Astrocyte (in vitro differentiated cells and primary cell): ENCODE measurements around the gene SLC38A10. TPM values are rescaled to one million over a fixed set of nuclear protein-coding genes. Genes with fewer than 3 reads are reported as not detected.

Experiments used
- DNase-seq: peaks from one replicate; pipeline ENCODE4 v3.0.0-alpha.2; 2010; ENCODE audit warnings: low read depth
- FAIRE-seq: peaks from 2 replicates; lab custom pipeline; 2011; peaks lifted over from hg19 to GRCh38; lab: Jason Lieb, UNC
- H2AFZ ChIP-seq: 2 replicates; pipeline ENCODE4 v1.6.0; 2012; ENCODE audit warnings: low read depth, low read length, inconsistent platforms
- H3K27ac ChIP-seq: 2 replicates; pipeline ENCODE4 v1.5.1; 2011; ENCODE audit warnings: low read depth, low read length, inconsistent platforms
- H3K27me3 ChIP-seq: 2 replicates; pipeline ENCODE4 v1.6.0; 2011; ENCODE audit warnings: low read length, inconsistent platforms; ENCODE audit not compliant: insufficient read depth
- H3K36me3 ChIP-seq: 2 replicates; pipeline ENCODE4 v1.5.1; 2011; ENCODE audit warnings: low read length, inconsistent platforms; ENCODE audit not compliant: insufficient read depth
- H3K4me1 ChIP-seq: 2 replicates; pipeline ENCODE4 v1.5.1; 2011; ENCODE audit warnings: low read length, inconsistent platforms; ENCODE audit not compliant: insufficient read depth
- H3K4me2 ChIP-seq: 2 replicates; pipeline ENCODE4 v1.6.0; 2012; ENCODE audit warnings: low read length, inconsistent platforms
- H3K4me3 ChIP-seq: 2 replicates; pipeline ENCODE4 v1.5.1; 2011; ENCODE audit warnings: low read depth, mild to moderate bottlenecking, low read length, inconsistent platforms; ENCODE audit not compliant: insufficient read depth
- H3K79me2 ChIP-seq: 2 replicates; pipeline ENCODE4 v1.6.0; 2012; ENCODE audit warnings: mild to moderate bottlenecking, low read length, inconsistent platforms; ENCODE audit not compliant: insufficient read depth
- H3K9ac ChIP-seq: 2 replicates; pipeline ENCODE4 v1.6.0; 2012; ENCODE audit warnings: mild to moderate bottlenecking, low read length, inconsistent platforms
- H3K9me3 ChIP-seq: 2 replicates; pipeline ENCODE4 v1.5.1; 2012; ENCODE audit warnings: low read depth, mild to moderate bottlenecking, low read length, inconsistent platforms; ENCODE audit not compliant: insufficient read depth
- H4K20me1 ChIP-seq: 2 replicates; pipeline ENCODE4 v1.6.0; 2012; ENCODE audit warnings: low read length, inconsistent platforms; ENCODE audit not compliant: insufficient read depth
- H3K27ac Mint-ChIP-seq: one replicate; pipeline ENCODE4 v1.8.0; 2021; ENCODE audit warnings: mild to moderate bottlenecking, mixed read lengths; ENCODE audit not compliant: unreplicated experiment
- H3K27me3 Mint-ChIP-seq: one replicate; pipeline ENCODE4 v1.8.0; 2021; ENCODE audit warnings: low read depth, mixed read lengths; ENCODE audit not compliant: unreplicated experiment
- H3K36me3 Mint-ChIP-seq: one replicate; pipeline ENCODE4 v1.8.0; 2021; ENCODE audit warnings: low read depth, mixed read lengths; ENCODE audit not compliant: unreplicated experiment
- H3K4me1 Mint-ChIP-seq: one replicate; pipeline ENCODE4 v1.8.0; 2021; ENCODE audit warnings: low read depth, mixed read lengths; ENCODE audit not compliant: unreplicated experiment
- H3K4me3 Mint-ChIP-seq: one replicate; pipeline ENCODE4 v1.8.0; 2021; ENCODE audit warnings: mild to moderate bottlenecking, moderate library complexity, mixed read lengths; ENCODE audit not compliant: unreplicated experiment
- H3K9me3 Mint-ChIP-seq: one replicate; pipeline ENCODE4 v1.8.0; 2021; ENCODE audit warnings: mild to moderate bottlenecking, mixed read lengths; ENCODE audit not compliant: unreplicated experiment
- CTCF ChIP-seq: IDR thresholded peaks from 2 replicates; pipeline ENCODE4 v1.5.1; 2011; ENCODE audit warnings: low read depth, mild to moderate bottlenecking, inconsistent platforms, low read length, moderate library complexity; ENCODE audit not compliant: insufficient read depth
- EZH2 ChIP-seq: IDR thresholded peaks from 2 replicates; pipeline ENCODE4 v1.6.1; 2012; ENCODE audit warnings: mild to moderate bottlenecking, low read length, inconsistent platforms; ENCODE audit not compliant: insufficient read depth
- total RNA-seq: library from RNA; stranded (reverse); gene quantifications from 2 replicates; pipeline ENCODE4 v1.2.1, GENCODE V29; 2021

The SLC38A10 gene
- total RNA-seq, 1 donor from 2014 or later, result 71.4 TPM

GRCh38 chr17:81304196-81305015, 9.3 kb upstream of the SLC38A10 start:
- Histone ChIP-seq H3K27ac (no peak overlapping the region), H3K9ac (no peak overlapping the region), H4K20me1 (no peaks in the 10 kb centered on the region), H3K27me3 (no peaks in the 10 kb centered on the region), H3K4me3 (no peak overlapping the region), H3K4me1 (peaks cover 6% of the 10 kb centered on the region), H3K79me2 (no peaks in the 10 kb centered on the region), H3K4me2 (no peak overlapping the region), H3K36me3 (no peaks in the 10 kb centered on the region), H2AFZ (no peak overlapping the region), H3K9me3 (no peaks in the 10 kb centered on the region)
- TF ChIP-seq CTCF, result no peak
- Mint-ChIP-seq H3K9me3 (peaks cover 2% of the 10 kb centered on the region), H3K27ac (no peak overlapping the region), H3K36me3 (no peaks in the 10 kb centered on the region), H3K27me3 (peaks cover 9% of the 10 kb centered on the region), H3K4me3 (no peak overlapping the region), H3K4me1 (peaks cover 3% of the 10 kb centered on the region)
- DNase-seq, result no peak
- FAIRE-seq, result no peak

- Histone ChIP-seq H3K4me2 (no peak overlapping the region), H3K9me3 (no peaks in the 10 kb centered on the region), H3K79me2 (no peaks in the 10 kb centered on the region), H3K27ac (no peak overlapping the region), H4K20me1 (no peaks in the 10 kb centered on the region), H3K4me1 (no peaks in the 10 kb centered on the region), H2AFZ (no peak overlapping the region), H3K36me3 (no peaks in the 10 kb centered on the region), H3K4me3 (no peak overlapping the region), H3K9ac (no peak overlapping the region), H3K27me3 (no peaks in the 10 kb centered on the region)
- no peak for FAIRE-seq
- no peak for DNase-seq
- no peak overlapping the region for H3K4me3 Mint-ChIP-seq
- peaks cover 2% of the 10 kb centered on the region for H3K9me3 Mint-ChIP-seq
- no peak overlapping the region for H3K27ac Mint-ChIP-seq
- H3K27me3 Mint-ChIP-seq, result peaks cover 9% of the 10 kb centered on the region
- no peaks in the 10 kb centered on the region for H3K36me3 Mint-ChIP-seq
- no peaks in the 10 kb centered on the region for H3K4me1 Mint-ChIP-seq
- no peak for TF ChIP-seq EZH2
- TF ChIP-seq CTCF, result no peak
Measured at GRCh38 chr17:81303385-81303784, 8.3 kb upstream of the SLC38A10 start.

GRCh38 chr17:81302861-81303333, 7.8 kb upstream of the SLC38A10 start:
- Histone ChIP-seq H2AFZ (no peak overlapping the region), H3K9me3 (no peaks in the 10 kb centered on the region), H3K36me3 (no peaks in the 10 kb centered on the region), H3K4me1 (no peaks in the 10 kb centered on the region), H3K4me3 (no peak overlapping the region), H4K20me1 (no peaks in the 10 kb centered on the region), H3K27ac (no peak overlapping the region), H3K79me2 (no peaks in the 10 kb centered on the region), H3K9ac (no peak overlapping the region), H3K27me3 (no peaks in the 10 kb centered on the region), H3K4me2 (no peak overlapping the region)
- H3K36me3 Mint-ChIP-seq, result no peaks in the 10 kb centered on the region
- TF ChIP-seq CTCF (no peak), EZH2 (no peak)
- no peak overlapping the region for H3K4me3 Mint-ChIP-seq
- H3K27me3 Mint-ChIP-seq, result peaks cover 9% of the 10 kb centered on the region
- no peak for FAIRE-seq
- H3K27ac Mint-ChIP-seq, result no peak overlapping the region
- no peak for DNase-seq
- H3K9me3 Mint-ChIP-seq, result peaks cover 2% of the 10 kb centered on the region
- no peaks in the 10 kb centered on the region for H3K4me1 Mint-ChIP-seq
